IPS DF 6.9 (cell line): ENCODE measurements around the gene STK31.
"Not testable (repeated sequence)": the region's sequence is repeated elsewhere in the genome, so short reads cannot be mapped to it uniquely, and the experiment has no call there.

Experiments used
- DNase-seq: peaks from one replicate; pipeline ENCODE4 v3.0.0-alpha.2; 2013; ENCODE audit warnings: low read depth, low spot score
- H3K27ac ChIP-seq: one replicate; pipeline ENCODE4 v1.5.1; 2013; ENCODE audit warnings: low read length, control low read depth
- H3K27me3 ChIP-seq: 2 replicates; pipeline ENCODE4 v1.6.1; 2013; ENCODE audit warnings: mild to moderate bottlenecking, low read length; ENCODE audit not compliant: control insufficient read depth, insufficient read depth
- H3K36me3 ChIP-seq: 2 replicates; pipeline ENCODE4 v1.6.1; 2013; ENCODE audit warnings: low read length; ENCODE audit not compliant: control insufficient read depth, insufficient read depth
- H3K4me1 ChIP-seq: 2 replicates; pipeline ENCODE4 v1.6.1; 2013; ENCODE audit warnings: low read length; ENCODE audit not compliant: control insufficient read depth, insufficient read depth
- H3K4me3 ChIP-seq: 2 replicates; pipeline ENCODE4 v1.5.1; 2013; ENCODE audit warnings: mild to moderate bottlenecking, low read length
- H3K9me3 ChIP-seq: 2 replicates; pipeline ENCODE4 v1.6.1; 2013; ENCODE audit warnings: low read length, inconsistent platforms; ENCODE audit not compliant: control insufficient read depth, insufficient read depth
- WGBS: extraction: QIAGEN DNeasy Blood & Tissue Kit; methylation state at CpG from one replicate; pipeline ENCODE4 v1.1.7; 2013; ENCODE audit warnings: mixed read lengths, missing lambda C conversion rate; ENCODE audit not compliant: insufficient read length, insufficient coverage; 5-methylcytosine and 5-hydroxymethylcytosine counted together

Gene STK31

DNA sequence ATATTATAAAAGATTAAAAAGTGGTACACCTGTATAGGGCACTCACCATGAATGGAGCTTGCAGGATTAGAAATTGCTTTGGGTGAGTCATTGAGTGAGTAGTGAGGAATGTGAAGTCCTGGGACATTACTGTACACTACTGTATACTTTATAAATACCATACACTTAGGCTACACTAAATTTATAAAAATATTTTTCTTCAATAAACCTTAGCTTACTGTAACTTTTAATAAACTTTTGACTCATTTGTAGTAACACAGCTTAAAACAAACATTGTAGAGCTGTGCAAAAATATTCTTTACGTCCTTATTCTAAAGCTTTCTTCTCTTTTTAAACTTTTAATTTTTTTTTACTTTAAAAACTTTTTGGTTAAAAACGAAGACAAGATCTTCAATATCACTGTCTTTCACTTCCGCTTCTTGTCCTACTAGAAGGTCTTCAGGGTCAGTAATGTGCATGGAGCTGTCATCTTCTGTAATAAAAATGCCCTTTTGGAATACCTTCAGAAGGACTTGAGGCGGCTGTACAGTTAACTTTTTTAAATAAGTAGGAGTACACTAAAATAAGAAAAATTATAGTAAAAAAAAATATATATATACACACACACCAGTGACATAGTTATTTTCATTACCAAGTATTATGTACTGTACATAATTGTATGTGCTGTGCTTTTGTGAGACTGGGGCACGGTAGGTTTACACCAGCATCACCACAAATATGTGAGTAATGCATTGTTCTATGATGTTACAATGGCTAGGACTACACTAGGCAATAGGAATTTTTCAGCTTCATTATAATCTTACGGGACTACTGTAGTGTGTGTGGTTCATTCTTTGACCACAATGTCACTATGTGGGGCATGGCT, 3.5 kb downstream of the STK31 start:
- H3K4me1 ChIP-seq: no peaks in the 10 kb centered on the region
- WGBS: 100% methylated on average over 3 of the region's 6 CpGs
- H3K9me3 ChIP-seq: no peaks in the 10 kb centered on the region
- no peaks in the 10 kb centered on the region for H3K27me3 ChIP-seq
- DNase-seq: no peak
- no peak overlapping the region for H3K27ac ChIP-seq
- no peaks in the 10 kb centered on the region for H3K36me3 ChIP-seq
- no peak overlapping the region for H3K4me3 ChIP-seq

DNA sequence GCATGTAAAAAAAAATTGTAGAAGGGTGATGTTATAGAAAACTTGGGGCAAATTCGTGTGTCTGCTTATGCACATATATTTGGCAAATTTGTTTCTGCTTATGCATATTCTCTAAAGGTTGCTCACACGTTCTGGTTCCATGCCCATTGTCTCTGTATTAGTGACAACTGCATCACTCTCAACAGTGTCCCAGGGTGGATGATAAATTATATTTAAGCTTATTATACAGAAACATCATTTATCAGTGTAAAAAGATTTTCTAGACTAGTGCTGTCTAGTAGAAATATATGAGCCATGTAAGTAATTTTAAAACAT, 4.1 kb downstream of the STK31 start:
- Histone ChIP-seq H3K27ac (no peak overlapping the region), H3K27me3 (no peaks in the 10 kb centered on the region), H3K36me3 (no peaks in the 10 kb centered on the region), H3K4me3 (no peak overlapping the region), H3K9me3 (no peaks in the 10 kb centered on the region), H3K4me1 (no peaks in the 10 kb centered on the region)
- WGBS: no CpG with 5 or more reads among the region's 2 CpGs
- DNase-seq: no peak

DNA sequence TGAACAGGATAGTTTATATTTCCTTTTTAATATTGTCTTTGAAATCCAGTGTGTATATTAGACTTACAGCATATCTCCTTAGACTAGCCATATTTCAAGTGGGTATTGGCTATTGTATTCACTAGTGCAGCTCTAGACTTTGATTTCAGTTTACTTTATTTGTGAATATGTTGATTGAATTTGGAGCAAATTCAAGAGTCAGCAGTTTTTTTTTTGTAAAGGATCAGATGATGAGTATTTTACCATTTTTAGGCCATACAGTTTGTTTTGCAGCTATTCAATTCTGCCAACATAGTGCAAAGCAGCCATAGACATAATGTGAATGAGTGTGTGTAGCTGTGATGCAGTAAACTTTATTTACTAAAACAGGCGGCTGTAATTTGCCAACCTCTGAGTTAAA, 4.6 kb downstream of the STK31 start:
- H3K27ac ChIP-seq: no peak overlapping the region
- H3K4me3 ChIP-seq: no peak overlapping the region
- no peaks in the 10 kb centered on the region for H3K9me3 ChIP-seq
- no peaks in the 10 kb centered on the region for H3K36me3 ChIP-seq
- H3K4me1 ChIP-seq: no peaks in the 10 kb centered on the region
- DNase-seq: no peak
- no CpG with 5 or more reads among the region's 1 CpG for WGBS
- no peaks in the 10 kb centered on the region for H3K27me3 ChIP-seq

DNA sequence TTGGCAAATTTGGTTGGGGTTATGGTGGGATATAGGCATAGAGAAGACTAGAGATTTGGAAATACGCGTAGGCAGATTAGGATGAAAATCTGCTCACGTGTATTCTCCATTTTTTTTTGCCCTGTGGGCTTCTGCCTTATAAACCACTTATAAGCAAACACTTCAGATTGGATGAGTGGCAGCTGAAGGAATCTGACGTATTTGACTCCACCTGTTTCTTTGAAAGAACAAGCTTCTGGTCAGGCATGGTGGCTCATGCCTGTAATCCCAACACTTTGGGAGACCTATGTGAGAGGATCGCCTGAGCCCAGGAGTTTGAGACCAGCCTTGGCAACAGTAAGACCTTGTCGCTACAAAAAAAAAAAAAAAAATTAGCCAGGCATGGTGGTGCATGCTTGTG, 5.1 kb downstream of the STK31 start:
- Histone ChIP-seq H3K4me1 (no peaks in the 10 kb centered on the region), H3K4me3 (no peak overlapping the region), H3K36me3 (no peaks in the 10 kb centered on the region), H3K9me3 (no peaks in the 10 kb centered on the region), H3K27ac (no peak overlapping the region), H3K27me3 (no peaks in the 10 kb centered on the region)
- WGBS: no CpG with 5 or more reads among the region's 6 CpGs
- no peak for DNase-seq

DNA sequence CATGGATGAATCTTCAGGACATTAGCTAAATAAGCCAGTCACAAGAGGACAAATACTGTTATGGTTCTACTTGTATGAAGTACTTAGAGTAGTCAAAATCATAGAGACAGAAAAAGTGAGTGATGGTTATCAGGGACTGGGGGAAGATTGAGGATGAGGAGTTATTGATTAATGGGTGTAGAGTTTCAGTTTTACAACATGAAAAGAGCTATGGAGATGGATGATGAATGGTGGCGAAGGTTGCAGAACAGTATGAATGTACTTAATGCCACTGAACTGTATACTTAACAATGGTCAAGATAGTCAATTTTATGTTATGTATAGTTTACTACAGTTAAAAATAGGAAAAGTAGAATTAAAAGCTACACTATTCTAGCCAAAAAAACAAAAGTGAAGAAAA, 7.8 kb downstream of the STK31 start:
- no peak for DNase-seq
- no peak overlapping the region for H3K27ac ChIP-seq
- no peaks in the 10 kb centered on the region for H3K27me3 ChIP-seq
- H3K36me3 ChIP-seq: no peaks in the 10 kb centered on the region
- H3K4me3 ChIP-seq: no peak overlapping the region
- no peaks in the 10 kb centered on the region for H3K4me1 ChIP-seq
- no peaks in the 10 kb centered on the region for H3K9me3 ChIP-seq
- no CpG with 5 or more reads among the region's 1 CpG for WGBS

DNA sequence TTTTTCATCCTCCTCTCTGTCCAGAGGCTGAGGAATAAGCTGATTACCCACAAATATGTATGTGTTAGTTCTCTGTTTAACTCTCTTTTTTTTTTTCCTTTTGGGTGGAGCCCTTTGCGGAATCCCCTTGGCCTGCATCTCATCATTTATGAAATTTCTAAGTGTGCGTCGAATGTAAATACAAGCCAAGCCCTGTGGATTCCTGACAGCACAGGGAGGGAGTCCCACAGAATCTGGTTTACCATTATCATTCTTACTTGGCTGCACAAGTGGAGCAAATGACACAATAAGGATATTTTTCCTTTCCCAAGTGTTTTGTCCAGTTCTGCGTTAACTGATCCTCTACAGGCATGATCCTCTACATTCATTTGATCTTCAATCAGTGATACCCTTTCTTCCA, 11.4 kb downstream of the STK31 start:
- no peaks in the 10 kb centered on the region for H3K4me1 ChIP-seq
- H3K36me3 ChIP-seq: no peaks in the 10 kb centered on the region
- no peak for DNase-seq
- no CpG with 5 or more reads among the region's 4 CpGs for WGBS
- H3K9me3 ChIP-seq: no peaks in the 10 kb centered on the region
- H3K4me3 ChIP-seq: no peak overlapping the region
- H3K27ac ChIP-seq: no peak overlapping the region
- H3K27me3 ChIP-seq: peaks cover 6% of the 10 kb centered on the region; the same call in 1 of the 2 replicates

DNA sequence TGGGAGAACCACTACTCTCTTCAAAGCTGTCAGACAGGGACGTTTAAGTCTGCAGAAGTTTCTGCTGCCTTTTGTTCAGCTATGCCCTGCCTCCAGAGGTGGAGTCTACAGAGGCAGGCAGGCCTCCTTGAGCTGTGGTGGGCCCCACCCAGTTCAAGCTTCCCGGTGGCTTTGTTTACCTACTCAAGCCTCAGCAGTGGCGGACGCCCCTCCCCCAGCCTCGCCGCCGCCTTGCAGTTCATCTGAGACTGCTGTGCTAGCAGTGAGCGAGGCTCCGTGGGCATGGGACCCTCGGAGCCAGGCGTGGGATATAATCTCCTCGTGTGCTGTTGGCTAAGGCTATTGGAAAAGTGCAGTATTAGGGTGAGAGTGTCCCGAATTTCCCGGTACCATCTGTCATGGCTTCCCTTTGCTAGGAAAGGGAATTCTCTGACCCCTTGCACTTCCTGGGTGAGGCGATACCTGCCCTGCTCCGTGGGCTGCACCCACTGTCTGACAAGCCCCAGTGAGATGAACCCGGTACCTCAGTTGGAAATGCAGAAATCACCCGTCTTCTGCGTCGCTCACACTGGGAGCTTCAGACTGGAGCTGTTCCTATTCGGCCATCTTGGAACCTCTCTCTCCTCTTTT, 12.7 kb downstream of the STK31 start:
- H3K4me3 ChIP-seq, H3K27ac ChIP-seq: not testable (repeated sequence)

DNA sequence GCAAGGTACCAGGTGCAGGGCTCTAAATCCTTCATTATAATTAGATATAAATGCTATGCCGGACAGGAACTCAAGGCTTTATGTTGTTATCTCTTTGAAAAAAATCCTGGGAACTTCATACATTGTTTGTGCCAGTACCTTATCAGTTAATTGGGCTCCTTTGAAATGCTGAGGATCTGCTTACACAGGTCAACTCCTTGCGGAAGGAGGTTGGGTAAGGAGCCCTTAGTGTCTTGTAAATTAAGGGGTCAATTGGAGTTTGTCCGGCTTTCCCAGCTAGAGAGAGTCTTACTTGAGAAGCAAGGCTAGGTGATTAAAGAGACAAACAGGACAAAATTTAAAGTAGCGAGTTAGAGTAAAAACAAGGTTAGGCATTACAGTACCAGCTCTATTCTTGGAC, 14.1 kb downstream of the STK31 start:
- H3K27ac ChIP-seq, H3K36me3 ChIP-seq, H3K9me3 ChIP-seq, DNase-seq, H3K4me3 ChIP-seq, H3K4me1 ChIP-seq, H3K27me3 ChIP-seq: not testable (repeated sequence)
- no CpG with 5 or more reads among the region's 4 CpGs for WGBS

More for the DNA sequence above, 12.7 kb downstream of the STK31 start:
- not testable (repeated sequence) for H3K9me3 ChIP-seq, H3K27me3 ChIP-seq, H3K4me1 ChIP-seq, H3K36me3 ChIP-seq, DNase-seq
- WGBS: no CpG with 5 or more reads among the region's 21 CpGs

DNA sequence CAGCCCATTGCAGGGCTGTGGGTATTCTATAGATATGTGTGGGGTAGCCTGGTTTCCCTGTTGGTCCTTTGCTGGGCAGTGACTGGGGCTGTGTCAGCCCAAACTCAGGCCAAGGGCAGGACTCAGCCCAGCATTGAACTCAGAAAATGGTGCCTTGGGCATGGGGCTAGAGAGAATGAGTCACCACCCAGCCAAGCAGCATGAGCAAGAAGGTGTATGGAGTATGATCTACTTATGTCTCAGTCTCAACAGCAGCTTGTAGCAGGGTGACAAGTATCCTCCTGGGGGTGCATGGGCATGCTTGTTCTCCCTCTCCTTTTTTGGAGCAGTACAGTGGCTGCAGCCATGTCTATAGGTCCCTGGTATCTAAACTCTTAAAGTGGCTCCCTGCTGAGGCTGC, 32.0 kb downstream of the STK31 start:
- Histone ChIP-seq H3K27me3 (no peaks in the 10 kb centered on the region), H3K4me3 (no peak overlapping the region), H3K36me3 (no peaks in the 10 kb centered on the region), H3K4me1 (no peaks in the 10 kb centered on the region), H3K27ac (no peak overlapping the region), H3K9me3 (no peaks in the 10 kb centered on the region; the same call in 1 of the 2 replicates)
- DNase-seq: no peak

DNA sequence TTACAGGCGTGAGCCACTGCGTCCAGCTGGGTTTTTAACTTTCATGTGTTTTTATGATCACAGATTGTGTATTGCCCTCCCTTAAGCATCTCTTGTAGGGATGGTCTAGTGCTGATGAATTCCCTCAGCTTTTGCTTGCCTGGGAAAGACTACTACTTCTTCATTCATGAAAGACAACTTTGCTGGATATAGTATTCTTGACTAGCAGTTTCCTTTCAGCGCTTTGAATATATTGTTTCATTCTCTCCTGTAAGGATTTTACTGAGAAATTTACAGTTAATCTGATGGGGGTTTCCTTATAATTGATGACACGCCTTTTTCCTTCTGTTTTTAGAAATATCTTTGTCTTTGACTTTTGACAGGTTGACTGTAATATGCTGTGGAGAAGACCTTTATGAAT, 33.2 kb downstream of the STK31 start:
- Histone ChIP-seq H3K4me3 (no peak overlapping the region), H3K27me3 (no peaks in the 10 kb centered on the region), H3K36me3 (no peaks in the 10 kb centered on the region), H3K27ac (no peak overlapping the region), H3K4me1 (no peaks in the 10 kb centered on the region), H3K9me3 (no peaks in the 10 kb centered on the region; the same call in 1 of the 2 replicates)
- no peak for DNase-seq
- WGBS: no CpG with 5 or more reads among the region's 4 CpGs

DNA sequence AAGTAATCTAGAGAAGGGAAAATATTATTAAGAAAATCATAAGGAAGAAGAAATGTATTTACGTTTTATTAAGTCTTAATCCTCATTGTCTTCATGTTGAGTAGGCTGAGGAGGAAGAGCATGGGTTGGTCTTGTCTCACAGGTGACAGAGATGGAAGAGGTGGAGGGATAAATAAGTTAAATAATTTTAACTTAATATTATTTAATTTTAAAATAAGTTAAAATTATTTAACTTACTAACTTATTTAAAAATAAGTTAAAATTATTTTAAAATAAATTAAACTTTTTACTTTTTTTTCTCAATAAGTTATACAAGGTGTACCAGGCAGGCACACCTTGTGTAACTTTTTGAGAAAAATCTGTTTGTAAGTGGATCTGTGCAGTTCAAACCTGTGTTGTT, 36.6 kb downstream of the STK31 start:
- Histone ChIP-seq H3K4me1 (no peaks in the 10 kb centered on the region), H3K36me3 (no peaks in the 10 kb centered on the region), H3K27me3 (no peaks in the 10 kb centered on the region), H3K9me3 (no peaks in the 10 kb centered on the region; the same call in 1 of the 2 replicates), H3K4me3 (no peak overlapping the region), H3K27ac (no peak overlapping the region)
- WGBS: no CpG with 5 or more reads among the region's 1 CpG
- DNase-seq: no peak
